ENCODE measurements around the gene KCTD4. TPM values are rescaled to one million over a fixed set of nuclear protein-coding genes. Genes with fewer than 3 reads are reported as not detected.

Gene KCTD4
- total RNA-seq, 1 experiment from 2014 or later: not detected

- no peaks in the 10 kb centered on the region; the same call in 1 of the 2 replicates for H3K36me3 ChIP-seq (replicated peaks; ENCODE audit: control insufficient read depth, insufficient read depth, low read length)
- DNase-seq: no peak
- no peaks in the 10 kb centered on the region for H3K27me3 ChIP-seq (ENCODE audit: control insufficient read depth, insufficient read depth, low read length)
- no peak overlapping the region for H3K4me3 ChIP-seq (ENCODE audit: insufficient read depth, low read depth, low read length)
Observed at GRCh38 chr13:45178349-45179162, 22.3 kb downstream of the KCTD4 start.

GRCh38 chr13:45174478-45174877 is 26.4 kb downstream of the KCTD4 start:
- DNase-seq: no peak
- Histone ChIP-seq H3K27me3 (ENCODE audit: control insufficient read depth, insufficient read depth, low read length) (no peaks in the 10 kb centered on the region), H3K4me3 (ENCODE audit: insufficient read depth, low read depth, low read length) (no peak overlapping the region)

GRCh38 chr13:45168555-45168930 is 32.3 kb downstream of the KCTD4 start:
- Histone ChIP-seq H3K36me3 (replicated peaks; ENCODE audit: control insufficient read depth, insufficient read depth, low read length) (no peaks in the 10 kb centered on the region; the same call in 1 of the 2 replicates), H3K4me3 (ENCODE audit: insufficient read depth, low read depth, low read length) (no peak overlapping the region), H3K27me3 (ENCODE audit: control insufficient read depth, insufficient read depth, low read length) (no peaks in the 10 kb centered on the region)
- no peak for DNase-seq

More at GRCh38 chr13:45174478-45174877, 26.4 kb downstream of the KCTD4 start:
- no peaks in the 10 kb centered on the region; the same call in 1 of the 2 replicates for H3K36me3 ChIP-seq (replicated peaks; ENCODE audit: control insufficient read depth, insufficient read depth, low read length)

GRCh38 chr13:45167611-45168554 is 33.0 kb downstream of the KCTD4 start:
- H3K36me3 ChIP-seq (replicated peaks; ENCODE audit: control insufficient read depth, insufficient read depth, low read length): no peaks in the 10 kb centered on the region; the same call in 1 of the 2 replicates
- no peaks in the 10 kb centered on the region for H3K27me3 ChIP-seq (ENCODE audit: control insufficient read depth, insufficient read depth, low read length)
- DNase-seq: no peak
- H3K4me3 ChIP-seq (ENCODE audit: insufficient read depth, low read depth, low read length): no peak overlapping the region

- no peak overlapping the region for H3K4me3 ChIP-seq (ENCODE audit: insufficient read depth, low read depth, low read length)
- H3K27me3 ChIP-seq (ENCODE audit: control insufficient read depth, insufficient read depth, low read length): no peaks in the 10 kb centered on the region
- DNase-seq: no peak
- no peaks in the 10 kb centered on the region; the same call in 1 of the 2 replicates for H3K36me3 ChIP-seq (replicated peaks; ENCODE audit: control insufficient read depth, insufficient read depth, low read length)
Observed at GRCh38 chr13:45166858-45167257, 34.0 kb downstream of the KCTD4 start.

- no peaks in the 10 kb centered on the region for H3K27me3 ChIP-seq (ENCODE audit: control insufficient read depth, insufficient read depth, low read length)
- no peak overlapping the region for H3K4me3 ChIP-seq (ENCODE audit: insufficient read depth, low read depth, low read length)
- H3K36me3 ChIP-seq (replicated peaks; ENCODE audit: control insufficient read depth, insufficient read depth, low read length): no peaks in the 10 kb centered on the region; the same call in 1 of the 2 replicates
- no peak for DNase-seq
Observed at GRCh38 chr13:45162821-45163220, 38.0 kb downstream of the KCTD4 start.

GRCh38 chr13:45162194-45162593 is 38.7 kb downstream of the KCTD4 start:
- no peak for DNase-seq
- Histone ChIP-seq H3K36me3 (replicated peaks; ENCODE audit: control insufficient read depth, insufficient read depth, low read length) (no peaks in the 10 kb centered on the region; the same call in 1 of the 2 replicates), H3K27me3 (ENCODE audit: control insufficient read depth, insufficient read depth, low read length) (no peaks in the 10 kb centered on the region), H3K4me3 (ENCODE audit: insufficient read depth, low read depth, low read length) (no peak overlapping the region)

- Histone ChIP-seq H3K27me3 (ENCODE audit: control insufficient read depth, insufficient read depth, low read length) (no peaks in the 10 kb centered on the region), H3K4me3 (ENCODE audit: insufficient read depth, low read depth, low read length) (no peak overlapping the region), H3K36me3 (replicated peaks; ENCODE audit: control insufficient read depth, insufficient read depth, low read length) (no peaks in the 10 kb centered on the region; the same call in 1 of the 2 replicates)
- no peak for DNase-seq
Observed at GRCh38 chr13:45156565-45157361, 44.1 kb downstream of the KCTD4 start.

- no peak overlapping the region for H3K4me3 ChIP-seq (ENCODE audit: insufficient read depth, low read depth, low read length)
- H3K27me3 ChIP-seq (ENCODE audit: control insufficient read depth, insufficient read depth, low read length): no peaks in the 10 kb centered on the region
- no peaks in the 10 kb centered on the region; the same call in none of the 2 replicates for H3K36me3 ChIP-seq (replicated peaks; ENCODE audit: control insufficient read depth, insufficient read depth, low read length)
- DNase-seq: no peak
Observed at GRCh38 chr13:45149964-45150363, 50.9 kb downstream of the KCTD4 start.

- Histone ChIP-seq H3K27me3 (ENCODE audit: control insufficient read depth, insufficient read depth, low read length) (no peaks in the 10 kb centered on the region), H3K36me3 (replicated peaks; ENCODE audit: control insufficient read depth, insufficient read depth, low read length) (peaks cover 3% of the 10 kb centered on the region; the same call in 1 of the 2 replicates), H3K4me3 (ENCODE audit: insufficient read depth, low read depth, low read length) (no peak overlapping the region)
- no peak for DNase-seq
Observed at GRCh38 chr13:45143346-45143751, 57.5 kb downstream of the KCTD4 start.

Other genes starting within 250 kb of the KCTD4 start
- 10.9 and 14.0 TPM in 2 replicates for gene NUFIP1, start 211.6 kb downstream of the KCTD4 start, total RNA-seq (2014; rRNA removed; shearing (Covaris generic))
- gene GPALPP1, start 211.5 kb downstream of the KCTD4 start, total RNA-seq (2014; rRNA removed; shearing (Covaris generic)): 25.7 and 28.7 TPM in 2 replicates
- gene GTF2F2, start 80.5 kb downstream of the KCTD4 start, total RNA-seq (2014; rRNA removed; shearing (Covaris generic)): 30.6 and 40.8 TPM in 2 replicates
- gene TPT1, start 140.1 kb upstream of the KCTD4 start, total RNA-seq (2014; rRNA removed; shearing (Covaris generic)): 1,060 and 1,417 TPM in 2 replicates
- gene SLC25A30, start 217.3 kb upstream of the KCTD4 start, total RNA-seq (2014; rRNA removed; shearing (Covaris generic)): 1.0 and 2.2 TPM in 2 replicates